Spinal cord (tissue), 10 donors: Measurements from ENCODE around the gene FTCD. TPM values are rescaled to one million over a fixed set of nuclear protein-coding genes. Genes with fewer than 3 reads are reported as not detected.

Experiments used
- DNase-seq, 6 donors: peaks; one replicate each; pipeline versions ENCODE4 v3.0.0 to v3.0.0-alpha.2; 2013 to 2015; ENCODE audit warnings: low spot score in 6 of 6, low read depth in 4 of 6
- H3K27ac ChIP-seq: one replicate; pipeline ENCODE4 v1.5.1; 2013; ENCODE audit warnings: low read depth, low read length, control low read depth
- H3K27me3 ChIP-seq: one replicate; pipeline ENCODE4 v1.6.1; 2013; ENCODE audit warnings: low read length; ENCODE audit not compliant: control insufficient read depth, insufficient read depth
- H3K36me3 ChIP-seq: one replicate; pipeline ENCODE4 v1.6.1; 2013; ENCODE audit warnings: low read length; ENCODE audit not compliant: control insufficient read depth, insufficient read depth
- H3K4me1 ChIP-seq: one replicate; pipeline ENCODE4 v1.6.1; 2013; ENCODE audit warnings: low read length; ENCODE audit not compliant: control insufficient read depth, insufficient read depth
- H3K4me3 ChIP-seq: one replicate; pipeline ENCODE4 v1.5.1; 2013; ENCODE audit warnings: low read depth, low read length, control low read depth
- H3K9me3 ChIP-seq: one replicate; pipeline ENCODE4 v1.6.1; 2013; ENCODE audit warnings: low read length; ENCODE audit not compliant: control insufficient read depth, insufficient read depth
- WGBS: methylation state at CpG from one replicate; pipeline ENCODE4 v1.1.5; 2013; ENCODE audit warnings: missing lambda C conversion rate; ENCODE audit not compliant: insufficient coverage; 5-methylcytosine and 5-hydroxymethylcytosine counted together
- polyA plus RNA-seq, 2 donors: library from polyadenylated mRNA; unstranded; fragments of 120-200 nt; gene quantifications; one replicate each; pipeline ENCODE4 v1.2.1, GENCODE V29; 2013; ENCODE audit not compliant: insufficient read length in 2 of 2
- total RNA-seq, 2 donors: library from RNA; depleted of rRNA in 1 of 2; stranded (reverse); fragments of 120-200 nt in 1 of 2; fragments of >200 nt in 1 of 2; gene quantifications; one replicate each; pipeline versions ENCODE4 v1.2.3 to v1.2.4, GENCODE V29; 2013 to 2014
- donor health status: healthy.

FTCD gene
- total and polyA plus RNA-seq, 4 donors, result 0.50 to 6.0 (median 3.4) TPM

DNA sequence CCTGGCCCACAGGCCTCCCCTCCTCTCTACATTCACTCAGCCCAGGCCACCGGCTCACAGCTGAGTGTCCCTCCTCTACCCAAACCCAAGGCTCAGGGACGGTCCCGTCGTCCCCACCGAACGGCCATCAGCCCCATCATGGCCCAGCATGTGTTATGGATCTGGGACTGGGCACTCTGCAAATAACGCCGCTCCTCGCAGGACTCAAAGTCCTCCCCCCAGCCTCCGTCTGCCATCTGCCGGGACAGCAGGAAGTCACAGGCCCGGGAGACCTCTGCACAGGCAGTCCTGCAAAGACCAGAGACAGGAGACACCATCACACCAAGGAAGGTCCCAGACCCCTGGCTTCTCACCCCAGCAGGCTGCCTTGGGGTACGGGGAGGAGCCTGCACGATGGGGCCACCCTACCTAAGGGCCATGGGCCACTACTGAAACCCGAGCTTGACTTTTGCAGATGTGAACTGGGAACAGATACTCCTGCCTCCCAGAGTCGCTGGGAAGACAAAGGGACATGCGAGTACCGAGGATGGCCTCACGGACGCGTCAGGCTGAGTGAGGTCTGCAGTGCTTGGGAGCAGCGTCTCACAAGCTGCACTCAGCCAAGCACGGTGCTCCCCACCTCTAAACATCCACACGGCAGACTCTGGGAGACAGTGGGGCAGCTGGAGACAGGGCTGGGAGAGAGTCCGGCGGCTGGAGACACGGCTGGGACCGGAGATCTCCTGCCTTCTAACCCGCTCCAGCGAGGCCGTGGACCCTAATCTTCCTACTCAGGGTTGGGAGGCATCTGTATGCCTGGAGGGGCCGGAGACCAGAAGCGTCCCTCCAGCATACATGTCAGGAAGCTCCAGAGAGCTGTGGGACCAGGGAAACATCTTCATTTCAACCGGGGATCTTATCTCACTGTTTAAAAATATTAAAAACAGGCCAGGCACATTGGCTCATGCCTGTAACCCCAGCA, 39.3 kb upstream of the FTCD start:
- H3K9me3 ChIP-seq, result no peaks in the 10 kb centered on the region
- WGBS, result 93% methylated on average over 29 of the region's 34 CpGs
- no peak for DNase-seq
- peaks cover 73% of the 10 kb centered on the region for H3K36me3 ChIP-seq
- H3K4me1 ChIP-seq, result peaks cover 3% of the 10 kb centered on the region
- no peak overlapping the region for H3K4me3 ChIP-seq
- no peaks in the 10 kb centered on the region for H3K27me3 ChIP-seq
- H3K27ac ChIP-seq, result no peak overlapping the region

DNA sequence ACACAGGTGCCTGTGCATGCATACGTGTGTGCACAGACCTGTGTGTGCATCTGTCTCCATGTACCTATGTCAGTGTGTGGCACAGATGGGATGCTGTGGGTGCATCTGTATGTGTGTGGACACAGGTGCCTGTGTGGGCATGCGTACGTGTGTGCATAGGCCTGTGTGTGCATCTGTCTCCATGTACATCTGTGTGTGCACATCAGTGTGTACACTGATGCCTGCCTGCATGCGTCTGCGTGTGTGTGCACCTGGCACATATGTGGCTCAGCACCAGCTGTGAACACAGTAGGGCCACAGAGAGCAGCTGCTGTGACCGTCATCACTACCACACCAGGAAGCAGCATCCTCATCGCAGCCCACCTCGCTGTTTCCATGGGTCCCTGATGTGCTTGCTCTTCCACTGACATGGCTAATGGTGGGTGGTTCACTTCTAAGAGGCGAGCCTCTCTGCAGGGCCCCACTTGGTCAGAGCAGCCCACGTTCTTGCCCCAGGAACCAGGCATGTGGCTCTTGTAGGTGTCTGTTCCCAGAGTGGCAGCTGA, 38.5 kb upstream of the FTCD start:
- no peak overlapping the region for H3K4me3 ChIP-seq
- DNase-seq, result no peak
- H3K27ac ChIP-seq, result no peak overlapping the region
- peaks cover 79% of the 10 kb centered on the region for H3K36me3 ChIP-seq
- 96% methylated on average over 10 of the region's 10 CpGs for WGBS
- H3K9me3 ChIP-seq, result no peaks in the 10 kb centered on the region
- peaks cover 7% of the 10 kb centered on the region for H3K4me1 ChIP-seq
- no peaks in the 10 kb centered on the region for H3K27me3 ChIP-seq

DNA sequence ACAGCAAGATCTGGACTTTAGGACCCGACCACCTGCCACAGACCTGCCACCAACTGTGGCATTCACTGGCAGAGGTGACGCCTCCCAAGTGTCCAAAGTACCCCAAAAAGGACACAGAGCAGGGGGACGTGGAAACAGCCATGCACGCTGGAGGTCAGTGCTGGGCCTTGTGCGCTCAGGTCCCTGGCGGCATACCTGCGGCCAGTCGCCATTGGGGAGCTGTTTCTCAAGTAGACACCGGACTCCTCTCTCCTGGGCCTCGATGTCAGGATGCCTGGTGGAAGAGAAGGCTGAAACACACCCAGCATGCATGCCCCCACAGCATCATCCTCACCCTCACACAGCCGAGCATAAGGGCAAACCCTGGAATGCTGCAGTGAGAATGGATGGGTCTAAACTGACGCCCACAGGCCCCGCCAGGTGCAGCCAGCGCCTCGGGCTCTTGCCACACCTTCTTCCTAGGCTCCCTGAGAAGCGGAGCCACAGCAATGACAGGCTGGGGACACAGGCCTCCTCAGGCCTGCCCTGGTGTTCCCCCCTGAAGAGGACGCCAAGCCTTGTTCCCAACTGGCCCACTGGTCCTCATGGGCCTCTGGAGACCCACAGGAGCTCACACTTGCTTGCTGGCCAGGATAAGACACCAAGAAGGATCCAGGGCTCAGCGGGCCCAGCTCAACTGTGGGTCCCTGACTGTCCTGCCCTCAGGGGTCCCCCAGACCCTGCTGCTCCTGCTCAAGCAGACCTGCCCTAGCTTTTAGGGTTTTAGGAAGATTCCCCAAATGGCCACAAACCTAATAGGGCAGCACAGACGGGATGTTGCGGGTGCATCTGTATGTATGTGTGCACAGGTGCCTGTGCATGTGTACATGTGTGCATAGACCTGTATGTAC, 36.6 kb upstream of the FTCD start:
- WGBS, result 96% methylated on average over 18 of the region's 20 CpGs
- no peak for DNase-seq

DNA sequence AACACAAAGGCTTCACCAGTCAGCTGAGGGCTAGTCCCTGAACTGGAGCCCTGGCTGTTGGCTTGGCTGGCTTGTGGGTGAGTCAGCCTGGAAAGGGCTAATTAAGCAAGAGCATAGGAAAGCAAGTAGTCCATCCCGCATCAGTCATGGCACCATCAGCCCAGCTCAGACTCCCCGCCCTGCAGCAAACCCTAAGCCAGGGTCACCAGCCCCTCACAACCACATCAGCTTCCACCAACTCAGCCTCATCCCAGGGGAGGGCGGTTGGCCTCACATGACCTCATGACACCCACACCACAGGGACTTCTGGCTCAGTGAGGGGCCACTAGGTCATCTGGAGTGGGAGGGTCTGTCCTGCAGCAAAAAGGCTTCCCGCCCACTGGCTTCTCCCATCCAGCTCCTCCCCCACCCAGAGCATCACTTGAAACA, 35.9 kb upstream of the FTCD start:
- peaks cover 72% of the 10 kb centered on the region for H3K36me3 ChIP-seq
- no peaks in the 10 kb centered on the region for H3K27me3 ChIP-seq
- no peak for DNase-seq
- 93% methylated on average over 3 of the region's 4 CpGs for WGBS
- H3K4me3 ChIP-seq, result no peak overlapping the region
- no peak overlapping the region for H3K27ac ChIP-seq
- H3K4me1 ChIP-seq, result peaks cover 7% of the 10 kb centered on the region
- no peaks in the 10 kb centered on the region for H3K9me3 ChIP-seq

More for the DNA sequence above, 36.6 kb upstream of the FTCD start:
- no peak overlapping the region for H3K27ac ChIP-seq
- no peak overlapping the region for H3K4me3 ChIP-seq
- H3K9me3 ChIP-seq, result no peaks in the 10 kb centered on the region
- H3K4me1 ChIP-seq, result peaks cover 7% of the 10 kb centered on the region
- H3K36me3 ChIP-seq, result peaks cover 78% of the 10 kb centered on the region
- no peaks in the 10 kb centered on the region for H3K27me3 ChIP-seq

DNA sequence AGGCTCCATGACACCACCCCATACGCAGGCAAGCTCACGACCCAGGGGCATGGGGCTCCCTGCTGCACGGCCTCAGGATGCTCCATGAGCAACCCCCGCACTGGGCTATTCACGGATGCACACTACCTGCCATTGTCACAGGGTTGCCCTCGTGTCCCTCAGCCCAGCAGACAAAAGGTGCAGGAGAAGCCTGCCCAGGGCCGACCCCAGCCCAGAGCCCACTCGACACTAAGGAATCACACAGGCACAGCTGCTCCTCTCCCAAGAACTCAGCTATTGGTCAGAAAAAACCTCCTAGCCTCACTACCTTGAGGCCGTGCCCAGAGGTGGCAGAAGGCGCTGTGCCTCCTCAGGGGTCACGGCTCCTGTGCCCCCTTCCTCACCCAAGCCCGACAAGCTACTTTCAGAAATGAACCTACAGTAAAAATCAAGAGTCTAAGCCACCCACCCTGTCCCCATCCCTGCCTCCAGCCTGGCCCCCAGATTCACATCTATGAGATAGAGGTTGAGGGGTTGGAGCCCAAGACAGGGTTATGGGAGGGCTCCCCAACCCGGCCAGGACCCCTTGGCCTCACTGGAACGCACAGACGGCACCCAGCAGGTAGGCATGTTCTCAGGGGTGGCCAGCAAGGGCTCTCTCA, 35.2 kb upstream of the FTCD start:
- peaks cover 66% of the 10 kb centered on the region for H3K36me3 ChIP-seq
- no peak overlapping the region for H3K4me3 ChIP-seq
- no peaks in the 10 kb centered on the region for H3K27me3 ChIP-seq
- H3K27ac ChIP-seq, result no peak overlapping the region
- WGBS, result 86% methylated on average over 15 of the region's 15 CpGs
- peaks cover 7% of the 10 kb centered on the region for H3K4me1 ChIP-seq
- no peaks in the 10 kb centered on the region for H3K9me3 ChIP-seq
- DNase-seq, result no peak

DNA sequence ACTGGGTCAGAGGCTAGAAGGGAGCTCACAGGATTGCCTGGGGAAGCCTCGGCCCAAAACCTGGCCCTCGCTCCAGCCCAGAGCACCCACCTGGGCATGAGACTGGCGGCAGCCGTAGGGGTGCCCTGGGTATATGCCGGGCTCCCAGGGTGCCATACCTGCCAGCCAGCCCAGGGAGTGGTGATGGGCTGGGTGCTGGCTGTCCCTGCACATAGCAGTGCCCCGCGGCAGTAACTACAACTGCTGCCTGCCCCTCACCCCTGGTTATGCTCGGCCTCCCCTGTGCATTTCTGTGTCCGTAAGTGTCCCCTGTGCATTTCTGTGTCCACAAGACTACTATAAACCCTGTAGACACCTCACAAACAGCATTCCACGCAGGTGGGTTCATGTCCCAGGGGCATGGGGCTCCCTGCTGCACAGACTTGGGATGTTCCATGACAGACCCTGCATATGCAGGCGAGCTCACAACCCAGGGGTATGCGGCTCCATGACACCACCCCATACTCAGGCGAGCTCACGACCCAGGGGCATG, 34.6 kb upstream of the FTCD start:
- Histone ChIP-seq H3K27ac (no peak overlapping the region), H3K27me3 (no peaks in the 10 kb centered on the region), H3K36me3 (peaks cover 60% of the 10 kb centered on the region), H3K4me1 (peaks cover 7% of the 10 kb centered on the region), H3K9me3 (no peaks in the 10 kb centered on the region), H3K4me3 (no peak overlapping the region)
- 93% methylated on average over 13 of the region's 14 CpGs for WGBS
- no peak for DNase-seq

DNA sequence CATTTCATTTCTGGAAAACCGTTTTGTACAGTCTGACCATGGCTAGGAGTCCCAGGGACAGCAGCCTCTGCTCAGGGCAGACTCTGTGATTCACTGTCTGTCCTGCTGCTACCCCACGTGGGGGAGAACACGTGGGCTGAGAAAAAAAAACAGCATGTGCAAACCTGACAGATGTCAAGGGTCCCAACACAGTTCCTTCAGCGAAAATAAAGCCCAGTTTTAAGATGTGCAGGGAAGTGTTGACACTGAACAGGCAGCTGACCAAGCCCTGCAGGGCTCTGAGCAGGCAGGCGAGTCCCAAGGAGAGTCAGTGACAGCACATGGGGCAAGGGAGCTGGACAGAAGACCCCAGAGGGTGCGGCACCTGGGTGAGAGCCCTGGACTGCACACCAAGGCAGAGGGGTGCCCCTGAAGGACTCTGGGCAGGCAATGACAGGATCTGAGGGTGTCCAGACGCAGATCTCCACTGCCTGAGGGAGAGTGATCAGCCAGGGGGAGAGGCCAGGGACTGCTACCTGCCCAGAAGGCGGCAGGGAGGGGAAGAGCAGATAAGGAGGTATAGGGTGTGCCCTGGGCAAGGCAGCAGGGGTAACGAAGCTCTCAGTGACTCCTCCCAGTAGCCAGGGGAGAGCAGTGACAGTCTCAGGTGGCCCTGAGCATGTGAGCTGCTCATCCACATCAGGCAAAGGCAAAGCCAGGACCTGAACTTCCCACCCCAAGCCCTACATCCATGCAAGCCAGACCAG, 34.0 kb upstream of the FTCD start:
- Histone ChIP-seq H3K27ac (no peak overlapping the region), H3K36me3 (peaks cover 53% of the 10 kb centered on the region), H3K9me3 (no peaks in the 10 kb centered on the region), H3K4me3 (no peak overlapping the region), H3K27me3 (no peaks in the 10 kb centered on the region), H3K4me1 (peaks cover 11% of the 10 kb centered on the region)
- 64% methylated on average over 9 of the region's 9 CpGs for WGBS
- peak in 1 of 6 donors; percentile 21 for DNase-seq

DNA sequence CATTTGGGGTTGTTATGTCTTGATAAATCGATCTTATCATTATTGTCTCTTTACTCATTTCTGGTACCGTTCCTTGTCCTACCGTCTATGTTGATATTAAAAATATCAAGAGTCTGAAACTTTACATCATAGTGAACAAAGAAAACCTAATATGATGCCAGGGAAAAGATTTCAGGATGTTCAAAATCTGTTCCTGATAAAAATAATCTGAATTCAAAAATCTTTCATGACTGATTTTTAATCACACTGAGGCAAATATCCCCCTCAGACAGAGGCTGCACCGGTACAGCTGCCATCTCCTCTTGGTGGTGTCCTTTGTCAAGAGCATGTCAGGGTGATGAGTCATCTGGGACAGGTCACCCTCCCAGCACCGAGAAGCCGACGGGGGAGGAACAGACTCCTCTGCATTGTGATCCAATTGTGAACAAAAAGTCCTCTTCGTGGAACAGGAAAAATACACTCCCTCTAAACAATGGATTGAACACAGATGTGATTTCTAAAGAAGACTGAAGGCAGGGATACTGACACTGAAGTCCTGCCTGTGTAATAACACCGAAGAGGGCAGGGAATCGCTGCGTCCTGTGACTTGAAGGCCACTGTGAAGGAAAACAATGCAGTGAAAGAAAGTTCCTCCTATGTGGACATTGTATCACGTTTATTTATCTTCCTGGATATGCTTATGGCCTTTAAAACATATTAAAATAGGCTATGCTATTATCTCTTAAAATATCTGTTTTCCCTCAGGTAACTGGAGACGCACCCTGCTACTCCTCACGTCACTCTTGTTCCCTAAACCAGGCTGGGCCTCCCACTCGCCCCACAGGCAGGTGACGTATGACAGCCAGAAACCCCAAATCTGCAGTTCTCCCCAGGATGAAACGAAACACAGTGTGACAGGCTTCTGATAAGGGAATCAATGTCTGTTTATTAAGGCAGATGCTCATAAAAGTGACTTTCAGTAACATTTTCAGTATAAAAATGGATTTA, 33.1 kb upstream of the FTCD start:
- peak in 2 of 6 donors; percentile 7 to 24 for DNase-seq
- H3K4me1 ChIP-seq, result peaks cover 15% of the 10 kb centered on the region

More for the DNA sequence above, 33.1 kb upstream of the FTCD start:
- Histone ChIP-seq H3K9me3 (no peaks in the 10 kb centered on the region), H3K36me3 (peaks cover 45% of the 10 kb centered on the region), H3K27me3 (no peaks in the 10 kb centered on the region), H3K4me3 (no peak overlapping the region), H3K27ac (no peak overlapping the region)
- WGBS, result 55% methylated on average over 6 of the region's 17 CpGs
